GM10266 (cell line): ENCODE measurements around the gene ARHGAP24.

ENCODE experiments used
- DNase-seq: peaks from one replicate; pipeline ENCODE4 v3.0.0; 2012; ENCODE audit errors: extremely low spot score
- CTCF ChIP-seq: IDR thresholded peaks from 2 replicates; pipeline ENCODE4 v1.5.1; 2012; ENCODE audit warnings: mild to moderate bottlenecking, low read depth; ENCODE audit not compliant: control insufficient read depth, insufficient read depth; ENCODE audit errors: missing control alignments

The ARHGAP24 gene

GRCh38 chr4:85993641-85994040, 518.7 kb downstream of the ARHGAP24 start:
- no peak for TF ChIP-seq CTCF
- DNase-seq, result no peak

GRCh38 chr4:85994576-85994975, 519.6 kb downstream of the ARHGAP24 start:
- no peak for TF ChIP-seq CTCF
- no peak for DNase-seq

GRCh38 chr4:85995361-85995760, 520.4 kb downstream of the ARHGAP24 start:
- no peak for DNase-seq
- no peak for TF ChIP-seq CTCF

GRCh38 chr4:86001591-86001990, 526.6 kb downstream of the ARHGAP24 start:
- no peak for TF ChIP-seq CTCF
- DNase-seq, result no peak

- TF ChIP-seq CTCF, result no peak
- DNase-seq, result no peak
These were observed 529.1 kb downstream of the ARHGAP24 start for GRCh38 chr4:86004030-86004429.

GRCh38 chr4:86006057-86006456, 531.1 kb downstream of the ARHGAP24 start:
- no peak for DNase-seq
- no peak for TF ChIP-seq CTCF

GRCh38 chr4:86007042-86007441, 532.1 kb downstream of the ARHGAP24 start:
- DNase-seq, result no peak
- TF ChIP-seq CTCF, result no peak
